PFSK-1 (cell line): ENCODE data around the gene PCDHA8.

Experiments used
- POLR2AphosphoS5 ChIP-seq: IDR thresholded peaks from 2 replicates; pipeline ENCODE4 v1.6.1; 2012; ENCODE audit warnings: low read depth, mild to moderate bottlenecking, control low read depth, low read length, moderate library complexity
- REST ChIP-seq, 2 experiments: IDR thresholded peaks; 2 replicates each; pipeline versions ENCODE4 v1.6.1 to v1.8.0; 2011 to 2012; ENCODE audit warnings: low read depth in 2 of 2, low read length in 2 of 2, control low read depth in 1 of 2, inconsistent platforms in 1 of 2, mild to moderate bottlenecking in 1 of 2, moderate library complexity in 1 of 2; ENCODE audit not compliant: insufficient read depth in 1 of 2
- SIN3A ChIP-seq: IDR thresholded peaks from 2 replicates; pipeline ENCODE4 v1.6.1; 2012; ENCODE audit warnings: mild to moderate bottlenecking, low read length, moderate library complexity, borderline replicate concordance; ENCODE audit not compliant: insufficient read depth
- TAF1 ChIP-seq: IDR thresholded peaks from 2 replicates; pipeline ENCODE4 v1.6.1; 2012; ENCODE audit warnings: low read length, control low read depth, borderline replicate concordance; ENCODE audit not compliant: insufficient read depth

- TF ChIP-seq REST (IDR thresholded peaks at IDR 0.05; ENCODE audit: insufficient read depth in 1 of 2, low read depth in 2 of 2, low read length in 2 of 2): no peak
- no peak for TF ChIP-seq SIN3A
- TF ChIP-seq TAF1: no peak
- TF ChIP-seq POLR2AphosphoS5: no peak
Observed at GRCh38 chr5:140833993-140834392, 7.0 kb upstream of the PCDHA8 start, which contains the start of gene PCDHA7.
